NCI-H2029 treated with DMSO at 0.1 percent for 48 hours (cell line): ENCODE results near the gene EME2.
"Not testable (repeated sequence)": the region's sequence is repeated elsewhere in the genome, so short reads cannot be mapped to it uniquely, and the experiment has no call there.

Experiments used
- DNase-seq: peaks from one replicate; lab custom pipeline; 2025; lab: John Stamatoyannopoulos, UW

Gene EME2

DNA sequence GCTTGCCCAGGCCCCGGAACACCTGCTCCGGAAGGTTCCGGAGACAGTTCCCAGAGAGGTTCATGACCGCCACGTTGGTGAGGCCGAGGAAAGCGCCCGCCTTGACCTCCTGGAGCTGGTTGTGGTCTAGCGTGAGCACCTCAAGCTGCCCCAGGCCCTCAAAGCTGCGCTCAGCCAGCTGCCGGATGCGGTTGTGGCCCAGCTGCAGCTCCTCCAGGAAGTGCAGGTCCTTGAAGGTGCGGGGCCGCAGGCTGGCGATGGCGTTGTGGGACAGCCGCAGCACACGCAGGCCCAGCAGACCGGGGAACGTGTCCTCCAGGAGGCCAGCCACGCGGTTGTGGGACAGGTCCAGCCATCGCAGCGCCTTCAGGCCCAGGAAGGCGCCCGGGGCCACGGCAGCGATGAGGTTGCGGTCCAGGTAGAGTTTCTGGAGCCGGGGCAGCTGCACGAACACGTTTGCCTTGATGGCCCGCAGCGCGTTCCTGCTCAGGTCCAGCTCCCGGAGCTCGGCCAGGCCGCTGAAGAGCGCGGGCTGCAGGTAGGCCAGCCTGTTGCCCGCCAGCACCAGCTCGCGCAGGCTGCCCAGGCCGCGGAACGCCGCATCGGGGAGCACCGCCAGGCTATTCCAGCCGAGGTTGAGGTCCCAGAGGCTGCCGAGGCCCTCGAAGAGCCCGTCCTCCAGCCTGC lies 18.8 kb downstream of the EME2 start:
- DNase-seq: no peak

DNA sequence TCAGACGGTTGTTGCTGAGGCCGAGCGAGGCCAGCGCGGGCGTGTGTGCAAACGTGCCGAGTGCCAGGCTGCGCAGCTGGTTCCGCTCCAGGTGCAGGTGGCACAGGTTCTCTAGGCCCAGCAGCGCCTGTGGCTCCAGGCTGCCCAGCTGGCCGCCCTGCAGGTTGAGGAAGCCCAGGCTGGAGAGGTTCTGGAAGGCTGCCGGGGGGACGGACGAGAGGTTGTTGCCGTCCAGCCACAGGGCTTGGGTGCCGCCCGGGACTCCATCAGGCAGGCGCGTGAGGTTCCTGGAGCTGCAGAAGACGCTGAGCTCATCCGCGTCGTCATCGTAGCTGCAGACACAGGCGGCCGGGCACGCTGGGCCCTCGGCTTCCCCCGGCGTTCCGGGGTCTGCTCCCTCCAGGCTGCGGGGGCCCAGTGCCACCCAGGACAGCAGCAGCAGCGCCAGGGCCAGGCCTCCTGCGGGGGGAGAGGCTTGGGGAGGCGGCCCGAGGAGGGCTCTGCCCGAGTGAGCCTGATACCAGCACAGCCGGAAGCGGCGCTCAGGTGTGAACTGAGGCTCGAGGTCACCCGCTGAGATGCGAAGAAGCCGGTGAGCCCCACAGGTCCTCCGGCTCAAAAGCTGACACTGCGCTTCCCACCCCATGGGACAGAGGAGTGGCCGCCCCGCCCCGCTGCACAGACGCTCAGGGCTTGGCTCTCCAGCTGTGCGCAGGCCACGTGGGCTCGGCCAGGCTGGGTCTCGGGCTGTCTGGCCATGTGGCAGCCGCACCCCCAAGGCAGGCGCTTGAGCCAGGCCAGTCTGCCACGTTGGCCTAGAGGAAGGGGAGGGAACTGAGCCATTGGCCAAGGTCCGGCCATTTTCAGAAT lies 19.6 kb downstream of the EME2 start:
- no peak for DNase-seq

DNA sequence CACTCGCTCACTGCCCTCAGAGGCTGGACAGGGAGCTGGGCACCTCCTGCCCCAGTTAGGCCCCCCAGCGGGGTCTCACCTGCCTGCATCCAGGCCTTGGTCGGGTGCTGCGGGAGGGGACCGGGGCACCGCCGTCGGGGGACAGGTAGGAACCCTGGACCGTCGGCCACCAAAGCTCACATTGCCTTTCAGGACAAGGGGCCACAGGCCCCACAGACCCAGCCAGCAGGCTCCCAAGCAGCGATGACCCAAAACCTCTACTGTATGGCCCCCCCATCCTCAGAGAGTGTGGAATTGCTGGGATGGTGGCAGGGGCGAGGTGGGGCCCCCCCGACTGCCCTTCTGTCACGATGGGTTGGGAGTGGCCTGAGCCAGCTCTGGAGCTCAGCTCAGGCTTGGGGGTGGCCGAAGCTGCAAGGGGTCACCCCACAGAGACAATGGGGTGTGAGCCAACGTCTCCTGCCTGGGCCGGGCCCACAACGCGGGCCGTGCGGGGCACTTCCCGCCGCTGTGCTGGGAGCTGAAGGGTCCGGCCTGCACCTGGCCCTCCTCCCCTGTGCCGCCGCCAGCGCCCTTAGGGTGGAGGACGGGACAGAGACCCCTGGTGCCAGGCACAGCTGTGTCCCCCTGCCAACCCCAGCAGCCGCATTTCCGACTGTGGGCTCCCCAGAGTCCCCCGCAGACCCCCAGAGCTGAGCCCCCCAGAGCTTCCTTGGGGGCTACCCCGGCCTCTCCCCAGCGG lies 20.4 kb downstream of the EME2 start:
- no peak for DNase-seq

DNA sequence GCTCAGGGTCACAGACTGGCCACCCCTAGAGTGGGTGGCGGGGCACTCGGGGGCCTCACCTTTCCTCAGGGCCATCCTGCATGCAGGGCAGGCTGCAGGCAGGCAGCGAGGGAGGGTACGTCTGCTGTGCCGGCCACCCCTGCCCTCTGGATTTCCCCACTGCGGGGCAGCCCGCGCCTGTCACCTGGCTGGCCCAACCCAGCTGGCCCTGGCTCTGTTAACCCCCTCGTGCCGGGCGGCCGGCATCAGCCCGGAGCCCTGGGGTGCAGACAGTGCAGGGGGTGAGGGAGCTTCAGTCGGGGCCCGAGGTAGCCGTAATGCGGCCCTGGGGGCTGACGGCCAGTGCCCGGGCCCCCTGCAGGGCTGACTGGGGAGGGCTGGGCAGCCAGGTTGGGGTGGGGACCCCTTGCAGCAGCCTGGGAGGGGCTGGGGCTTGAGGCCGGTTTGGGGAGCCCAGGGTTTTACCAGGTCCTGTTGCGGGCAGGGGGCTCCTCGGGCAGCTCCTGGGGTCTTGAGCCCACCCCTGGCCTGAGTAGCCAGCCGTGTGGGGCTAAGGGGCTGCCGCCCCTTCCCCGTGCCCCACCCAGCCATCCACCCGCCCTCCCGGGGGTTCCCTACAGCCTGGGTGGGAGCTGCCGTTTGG lies 21.1 kb downstream of the EME2 start, which contains the start of gene IGFALS:
Gene IGFALS (minus strand): TSS at position 128 of the 643 bp plus-strand sequence. CDS start 53 bp downstream, at position 75.
- DNase-seq: no peak

DNA sequence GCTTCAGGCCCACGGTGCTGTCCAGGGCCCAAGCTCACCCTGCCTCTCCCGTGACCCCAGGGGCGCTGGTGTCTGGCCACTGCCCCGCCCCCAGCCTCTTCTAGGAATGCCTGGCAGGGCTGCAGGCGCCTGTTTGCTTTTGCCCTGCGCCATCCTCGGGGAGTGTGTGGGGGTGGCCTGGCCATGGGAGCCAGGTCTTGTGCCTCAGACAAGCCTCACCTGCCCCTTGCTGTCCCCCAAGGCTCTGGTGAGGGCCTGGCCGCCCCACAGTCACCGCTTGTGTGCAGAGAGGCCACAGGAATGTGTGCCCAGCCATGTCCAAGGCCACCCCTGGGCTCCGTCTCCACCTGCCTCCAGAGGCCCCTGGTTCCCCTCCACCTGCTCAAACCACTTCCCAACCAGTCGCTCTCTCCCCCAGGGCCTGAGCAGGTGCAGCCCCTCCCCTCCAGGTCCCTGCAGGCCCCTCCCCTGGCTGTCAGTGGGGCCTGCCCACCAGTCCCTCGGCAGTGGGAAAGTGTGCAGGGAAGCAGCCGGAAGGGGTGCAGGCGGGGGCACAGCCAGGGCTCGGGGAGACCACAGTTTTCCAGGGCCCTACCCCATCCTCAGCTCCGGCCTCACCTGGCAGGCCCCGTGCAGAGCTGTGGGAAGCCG lies 21.7 kb downstream of the EME2 start:
- no peak for DNase-seq

DNA sequence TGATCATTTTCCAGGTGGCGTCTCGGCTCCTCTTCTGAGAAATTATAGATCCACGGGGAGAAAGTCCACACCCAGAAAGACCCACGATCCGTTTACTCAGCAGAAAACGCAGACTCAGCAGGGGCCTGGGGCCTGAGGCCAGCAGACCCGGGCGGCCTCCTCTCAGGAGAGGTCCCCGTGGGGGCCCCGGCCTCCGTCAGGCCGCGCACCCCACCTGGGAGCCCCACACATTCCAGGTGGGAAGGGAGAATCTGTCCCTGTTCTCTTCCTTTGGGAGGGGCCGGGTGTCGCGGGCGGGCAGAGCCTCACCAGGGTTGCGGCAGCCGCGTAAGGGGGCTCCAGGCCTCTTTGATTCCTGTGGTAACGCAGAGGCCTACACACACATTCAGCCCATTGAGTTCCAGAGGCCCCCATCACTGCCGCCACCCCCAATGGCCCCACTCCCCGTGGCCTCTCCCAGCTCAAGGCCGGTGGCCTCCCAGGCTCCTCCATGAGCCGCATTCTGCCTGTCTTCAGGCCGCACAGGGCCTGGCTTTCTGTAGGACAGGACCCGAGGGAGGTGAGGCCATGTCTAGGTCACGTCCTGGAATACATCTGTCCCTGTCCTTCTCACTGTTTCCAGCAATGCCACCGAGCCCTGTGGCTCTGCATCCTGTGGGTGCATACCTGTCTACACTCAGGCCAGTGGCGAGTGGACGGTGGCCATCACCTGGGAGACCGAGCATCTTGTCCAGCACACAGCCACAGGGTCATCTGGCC lies 22.5 kb downstream of the EME2 start:
- no peak for DNase-seq

DNA sequence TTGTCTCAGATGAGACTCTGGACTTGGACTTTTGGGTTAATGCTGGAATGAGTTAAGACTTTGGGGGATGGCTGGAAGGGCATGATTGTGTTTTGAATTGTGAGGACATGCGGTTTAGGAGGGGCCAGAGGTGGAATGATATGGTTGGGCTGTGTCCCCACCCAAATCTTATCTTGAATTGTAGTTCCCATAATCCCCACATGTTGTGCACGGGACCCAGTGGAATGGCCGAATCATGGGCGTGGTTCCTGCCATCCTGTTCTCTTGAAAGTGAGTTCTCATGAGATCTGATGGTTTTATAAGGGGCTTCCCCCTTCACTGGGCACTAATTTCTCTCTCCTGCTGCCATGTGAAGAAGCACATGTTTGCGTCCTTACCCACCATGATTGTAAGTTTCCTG lies 26.7 kb downstream of the EME2 start:
- not testable (repeated sequence) for DNase-seq

DNA sequence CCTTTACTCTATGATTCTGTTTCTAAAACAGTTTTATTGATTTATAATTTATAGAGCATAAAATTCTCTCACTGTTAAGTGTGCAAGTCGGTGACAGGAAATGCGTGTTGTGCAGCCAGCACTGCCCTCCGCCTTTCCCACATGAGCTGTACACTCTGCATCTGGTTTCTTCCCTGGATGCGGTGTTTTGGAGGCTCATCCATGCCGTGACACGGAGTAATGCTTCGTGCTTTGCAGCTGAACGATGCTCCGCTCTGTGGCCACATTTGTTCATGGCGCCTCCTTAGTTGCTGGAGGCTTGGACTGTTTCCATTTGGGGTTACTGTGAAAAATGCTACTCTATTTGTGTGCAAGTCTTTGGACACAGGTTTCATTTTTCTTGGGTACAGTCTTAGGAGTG lies 28.1 kb downstream of the EME2 start:
- DNase-seq: no peak

DNA sequence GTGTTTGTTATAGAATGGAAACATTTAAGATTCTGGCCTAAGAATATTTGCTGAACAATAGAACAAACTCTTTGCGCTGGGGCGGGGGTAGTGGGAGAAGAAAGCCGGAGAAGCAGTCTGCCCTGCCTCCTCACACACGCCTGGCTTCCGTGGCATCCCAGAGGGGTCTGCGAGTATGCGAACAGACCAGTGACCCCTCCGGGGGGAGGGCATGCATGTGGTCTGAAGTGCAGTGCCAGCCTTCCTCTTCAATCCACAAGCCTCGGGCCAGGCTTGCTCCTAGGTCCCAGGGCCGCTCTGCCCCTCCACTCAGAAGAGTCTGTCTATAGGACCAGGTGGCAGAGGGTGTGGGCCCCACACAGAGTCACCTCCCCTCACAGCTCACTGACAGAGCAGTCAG lies 35.0 kb downstream of the EME2 start:
- DNase-seq: no peak

DNA sequence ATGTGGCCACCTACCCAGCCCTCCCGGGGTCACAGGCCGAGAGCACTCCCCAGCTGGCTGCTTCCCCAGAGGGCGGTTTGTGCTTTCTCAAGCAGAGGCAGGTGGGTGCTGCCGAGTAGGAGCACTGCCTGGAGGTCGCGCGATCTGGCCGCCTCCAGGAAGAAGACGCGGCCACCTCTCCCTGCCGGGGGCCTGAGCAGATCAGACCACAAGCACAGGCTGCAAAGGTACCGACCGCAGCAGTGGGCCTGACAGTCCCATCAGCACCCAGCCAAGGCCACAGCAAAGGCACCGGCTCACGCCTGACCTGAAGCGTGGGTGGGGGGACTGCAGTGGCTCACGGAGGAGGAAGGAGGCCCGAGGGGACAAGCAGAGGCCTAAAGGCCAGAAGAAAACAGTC lies 36.1 kb downstream of the EME2 start:
- DNase-seq: no peak

DNA sequence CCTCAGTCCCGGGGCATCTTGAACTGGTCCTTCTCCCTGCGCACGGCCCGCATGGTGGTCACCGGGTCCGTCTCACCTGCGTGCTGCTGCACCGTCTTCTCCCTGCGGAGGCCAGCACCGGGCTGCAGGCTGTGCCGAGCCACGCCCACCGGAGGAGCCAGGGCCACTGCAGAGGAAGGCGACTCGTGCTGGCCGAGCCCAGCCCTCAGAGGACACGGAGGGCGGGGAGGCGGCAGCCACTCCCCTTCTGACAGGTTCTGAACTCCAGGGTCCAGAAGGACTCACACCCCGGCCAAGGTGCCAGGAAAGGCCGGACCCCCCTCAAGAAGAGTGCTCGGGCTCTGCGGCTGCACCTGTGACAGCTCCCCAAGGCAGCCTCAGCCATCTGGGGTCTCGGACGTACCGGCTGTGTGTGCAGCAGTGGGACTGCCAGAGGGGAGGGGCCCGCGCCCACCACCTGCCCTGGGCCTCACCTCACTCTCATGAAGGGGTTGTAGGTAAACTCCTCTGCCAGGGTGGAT lies 36.7 kb downstream of the EME2 start:
- no peak for DNase-seq

DNA sequence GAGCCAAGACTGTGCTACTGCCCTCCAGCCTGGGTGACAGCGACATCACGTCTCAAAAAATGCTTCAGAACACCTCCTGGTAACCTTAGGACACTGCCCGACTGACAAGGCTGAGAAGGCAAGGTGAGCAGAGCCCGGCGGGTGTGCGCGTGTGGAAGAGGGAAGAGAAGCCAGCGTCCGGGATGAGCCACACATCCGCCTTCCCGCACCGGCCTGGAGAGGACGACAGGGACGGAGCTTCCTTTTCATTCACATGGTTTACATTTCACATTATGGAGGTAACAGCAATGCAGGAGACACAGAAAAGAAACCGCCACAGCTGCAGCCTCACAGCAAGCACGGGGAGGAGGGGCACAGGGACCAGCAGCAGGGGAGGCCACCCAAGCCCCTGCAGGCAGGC lies 37.5 kb downstream of the EME2 start:
- DNase-seq: no peak

DNA sequence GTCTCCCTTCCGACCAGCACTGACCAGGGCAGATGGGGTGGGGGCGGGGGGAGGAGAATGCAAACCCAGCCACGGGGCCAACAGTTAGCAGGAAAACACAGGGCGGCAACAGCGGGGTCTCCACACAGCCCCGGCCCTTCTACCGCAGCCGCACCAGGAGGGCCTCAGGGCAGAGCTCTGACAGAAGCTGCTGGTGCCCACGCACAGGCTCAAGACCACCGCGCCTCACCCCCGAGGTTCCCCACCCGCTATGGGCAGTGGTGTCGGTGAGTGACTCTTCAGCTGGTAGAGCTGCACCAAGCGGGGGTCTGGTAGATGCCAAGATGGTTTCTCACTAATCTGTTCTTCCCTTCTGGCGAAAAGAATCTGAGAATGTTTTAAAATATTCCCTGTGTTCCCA lies 37.9 kb downstream of the EME2 start:
- no peak for DNase-seq

DNA sequence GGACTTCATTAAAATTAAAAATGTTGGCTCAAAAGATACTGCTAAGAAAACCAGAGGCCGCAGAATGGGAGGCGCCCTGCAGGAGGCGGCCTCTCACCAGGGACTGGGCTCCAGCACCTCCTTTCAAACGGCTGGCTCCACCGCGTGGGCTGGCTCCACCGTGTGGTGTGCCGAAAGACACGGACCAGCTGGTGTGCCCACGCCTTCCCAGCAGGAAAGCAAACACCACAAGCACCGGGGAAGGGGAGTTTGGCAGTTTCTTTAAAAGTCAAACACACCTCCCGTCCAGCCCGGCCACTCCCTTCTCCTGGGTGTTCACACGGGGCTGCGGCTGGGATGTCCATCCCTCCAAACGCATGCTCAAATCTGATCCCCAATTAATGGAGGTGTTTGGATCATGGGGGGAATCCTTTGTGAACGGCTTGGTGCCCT lies 40.1 kb downstream of the EME2 start:
- no peak for DNase-seq

DNA sequence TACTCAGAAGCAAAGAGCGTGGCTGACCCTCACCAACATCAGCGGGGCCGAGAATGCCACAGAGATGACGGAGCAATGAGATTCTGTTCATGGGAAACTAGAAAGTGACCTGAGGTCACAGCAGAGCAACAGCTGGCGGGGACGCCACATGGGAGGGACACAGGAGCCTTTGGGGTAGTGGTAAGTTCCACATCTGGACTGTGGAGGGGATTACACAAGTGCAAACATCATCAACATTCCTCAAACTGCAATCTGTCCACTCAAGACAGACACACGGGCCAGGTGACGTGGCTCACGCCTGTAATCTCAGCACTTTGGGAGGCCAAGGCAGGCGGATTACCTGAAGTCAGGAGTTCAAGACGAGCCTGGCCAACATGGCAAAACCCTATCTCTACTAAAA lies 42.9 kb downstream of the EME2 start:
- no peak for DNase-seq

DNA sequence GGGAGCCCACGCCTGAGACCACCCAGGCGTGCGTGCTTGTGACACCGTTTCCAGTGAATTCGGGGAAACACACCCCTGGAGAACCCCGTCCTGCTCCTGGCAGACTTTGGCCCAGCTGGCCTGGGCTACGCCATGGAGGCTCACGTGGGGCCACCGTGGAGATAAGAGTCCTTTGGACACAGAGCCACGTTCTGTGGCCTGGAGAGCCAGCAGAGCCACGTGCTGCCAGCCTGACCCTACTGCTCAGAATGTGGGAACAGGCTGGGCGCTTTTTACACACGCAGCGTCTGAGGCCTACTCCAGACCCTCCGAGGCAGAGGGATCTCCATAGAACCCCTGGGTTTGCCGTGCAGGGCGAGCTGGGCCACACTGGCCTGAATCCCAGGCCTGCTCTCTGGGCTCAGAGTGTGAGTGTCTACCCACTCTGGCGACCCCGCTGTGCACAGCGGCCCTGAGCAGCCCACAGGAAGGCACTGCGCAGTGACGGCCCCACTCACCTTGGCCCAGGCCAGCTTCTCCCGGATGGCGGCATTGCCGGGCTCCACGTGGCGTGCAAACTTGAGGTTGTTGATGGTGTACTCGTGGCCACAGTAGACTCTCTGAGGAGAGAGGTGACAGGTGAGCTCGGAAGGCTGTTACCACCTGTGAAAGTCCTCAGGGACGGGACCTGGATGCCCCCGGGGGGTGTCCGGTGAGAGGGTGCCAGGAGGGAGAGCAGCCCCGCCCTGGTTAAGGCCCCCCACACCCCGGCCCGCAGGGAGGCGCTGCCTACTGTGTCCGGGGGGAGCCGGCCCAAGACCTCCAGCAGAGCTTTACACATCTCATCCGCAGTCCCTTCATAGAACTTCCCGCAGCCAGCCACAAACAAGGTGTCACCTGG lies 44.0 kb downstream of the EME2 start:
- no peak for DNase-seq

DNA sequence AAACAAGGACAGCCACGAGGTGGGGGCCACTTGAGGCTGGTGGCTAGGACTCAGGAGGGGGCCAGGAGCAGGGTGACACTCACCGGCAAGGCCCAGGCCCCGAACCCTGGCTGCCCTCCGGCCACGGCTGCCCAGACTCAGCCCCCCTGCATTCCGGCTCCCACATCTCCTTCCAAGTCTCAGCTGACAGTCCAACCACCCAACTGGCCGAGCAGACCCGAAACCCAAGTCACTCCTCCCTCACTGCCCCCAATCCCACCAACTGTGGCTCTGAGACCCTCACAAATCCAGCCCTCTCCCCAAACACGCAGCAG lies 44.6 kb downstream of the EME2 start:
- no peak for DNase-seq

DNA sequence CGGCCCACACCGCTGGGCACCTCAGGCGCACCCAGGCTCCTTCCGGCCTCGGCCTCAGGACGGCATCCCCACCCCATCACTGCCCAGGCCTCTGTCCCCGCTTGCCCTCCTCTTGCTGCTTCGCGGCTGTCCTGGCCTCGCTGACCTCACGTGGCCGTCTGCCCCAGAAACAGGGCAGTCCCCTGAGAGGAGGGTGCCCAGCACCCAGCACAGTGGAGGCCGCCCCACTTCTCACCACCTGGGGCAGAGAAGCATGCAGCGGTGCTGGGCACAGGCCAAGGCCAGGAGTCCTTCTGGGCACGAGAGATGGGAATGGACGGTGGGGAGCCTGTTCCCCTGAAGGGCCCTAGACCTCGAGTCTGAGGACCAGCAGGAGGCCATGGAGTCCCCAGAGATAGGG lies 45.1 kb downstream of the EME2 start:
- DNase-seq: no peak

DNA sequence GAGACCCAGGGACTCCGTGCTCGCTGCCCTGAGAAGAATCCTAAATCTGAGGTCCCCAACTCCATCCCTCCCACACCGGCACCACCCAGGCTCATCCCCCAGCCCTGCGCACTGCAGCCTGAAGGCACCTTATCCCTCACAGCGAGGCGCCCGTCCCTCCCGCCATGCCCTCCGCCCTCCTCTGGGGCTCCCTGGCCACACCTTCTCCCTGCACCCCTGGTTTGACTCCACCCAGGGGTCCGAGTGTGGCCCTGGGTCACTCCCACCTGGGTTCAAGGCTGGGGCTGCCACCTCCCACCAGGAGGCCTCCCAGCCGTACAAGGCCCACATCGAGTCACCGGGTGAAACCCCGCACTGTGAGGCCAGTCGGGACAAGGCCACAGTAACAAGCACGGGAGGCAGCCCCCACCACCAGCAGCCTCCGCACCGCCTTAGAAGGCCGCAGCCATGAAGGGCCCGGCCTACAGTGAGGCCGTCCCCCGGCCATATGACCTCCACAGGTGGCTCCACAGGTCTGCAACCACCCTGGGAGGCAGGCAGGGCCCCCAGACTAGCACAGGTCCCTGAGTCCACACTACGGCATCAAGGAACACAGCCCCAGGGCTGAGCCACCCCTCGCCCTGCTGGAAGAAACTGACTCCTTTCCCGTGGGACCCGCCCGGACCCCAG lies 45.7 kb downstream of the EME2 start:
- no peak for DNase-seq
